Measurements from ENCODE around the gene PLG.

DNA sequence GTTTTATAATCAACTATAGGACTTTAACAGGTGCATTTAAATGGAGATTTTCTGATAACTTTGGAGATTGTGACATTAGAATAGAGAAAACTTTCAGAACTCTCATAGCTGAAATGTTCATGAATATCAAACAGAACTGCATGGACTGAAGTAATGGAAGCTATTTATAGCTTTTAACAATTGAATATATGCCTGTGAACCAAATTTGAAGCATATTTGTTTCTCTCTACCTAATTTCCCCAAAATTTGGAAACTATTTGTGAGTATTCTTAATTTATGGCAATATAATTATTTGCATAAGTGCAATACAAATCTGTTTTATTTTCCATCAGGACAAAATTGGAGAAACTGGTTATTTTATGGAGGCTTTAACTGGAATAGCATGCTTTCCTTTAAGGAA lies 96.6 kb downstream of the PLG start:
- TF ChIP-seq, protein P1, sequence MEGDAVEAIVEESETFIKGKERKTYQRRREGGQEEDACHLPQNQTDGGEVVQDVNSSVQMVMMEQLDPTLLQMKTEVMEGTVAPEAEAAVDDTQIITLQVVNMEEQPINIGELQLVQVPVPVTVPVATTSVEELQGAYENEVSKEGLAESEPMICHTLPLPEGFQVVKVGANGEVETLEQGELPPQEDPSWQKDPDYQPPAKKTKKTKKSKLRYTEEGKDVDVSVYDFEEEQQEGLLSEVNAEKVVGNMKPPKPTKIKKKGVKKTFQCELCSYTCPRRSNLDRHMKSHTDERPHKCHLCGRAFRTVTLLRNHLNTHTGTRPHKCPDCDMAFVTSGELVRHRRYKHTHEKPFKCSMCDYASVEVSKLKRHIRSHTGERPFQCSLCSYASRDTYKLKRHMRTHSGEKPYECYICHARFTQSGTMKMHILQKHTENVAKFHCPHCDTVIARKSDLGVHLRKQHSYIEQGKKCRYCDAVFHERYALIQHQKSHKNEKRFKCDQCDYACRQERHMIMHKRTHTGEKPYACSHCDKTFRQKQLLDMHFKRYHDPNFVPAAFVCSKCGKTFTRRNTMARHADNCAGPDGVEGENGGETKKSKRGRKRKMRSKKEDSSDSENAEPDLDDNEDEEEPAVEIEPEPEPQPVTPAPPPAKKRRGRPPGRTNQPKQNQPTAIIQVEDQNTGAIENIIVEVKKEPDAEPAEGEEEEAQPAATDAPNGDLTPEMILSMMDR (IDR thresholded peaks at IDR 0.05), result no peak
- no peak for TF ChIP-seq POLR2A (IDR thresholded peaks at IDR 0.05)

Data from transverse colon (tissue), 3 donors.